ENCODE results near the gene MRPS6.

The MRPS6 gene

GRCh38 chr21:34074283-34075090 lies 1.1 kb downstream of the MRPS6 start:
- H3K4me1 ChIP-seq (ENCODE audit: low read length), result peaks cover 29% of the 10 kb centered on the region
- H3K27me3 ChIP-seq (ENCODE audit: low read depth, low read length), result no peaks in the 10 kb centered on the region
- H3K36me3 ChIP-seq (replicated peaks; ENCODE audit: low read depth, low read length), result peaks cover 25% of the 10 kb centered on the region
- TF ChIP-seq CTCF (IDR thresholded peaks at IDR 0.05; ENCODE audit: low read depth, low read length), result no peak
- TF ChIP-seq EZH2phosphoT487 (IDR thresholded peaks at IDR 0.05; ENCODE audit: low read depth), result no peak
- peaks cover 50% of the 10 kb centered on the region for H3K79me2 ChIP-seq (ENCODE audit: low read length)
- H3K9ac ChIP-seq (ENCODE audit: low read length), result peak overlapping the region; percentile 61
- no peaks in the 10 kb centered on the region for H3K9me3 ChIP-seq (ENCODE audit: insufficient read depth, low read length)
- no peak overlapping the region for H3K27ac ChIP-seq (ENCODE audit: low read length)
- peak overlapping the region; percentile 75 for H3K4me2 ChIP-seq (ENCODE audit: low read length)
- H3K4me3 ChIP-seq (ENCODE audit: low read length), result peak overlapping the region; percentile 85
- no peak overlapping the region for H2AFZ ChIP-seq (ENCODE audit: low read depth, low read length)
- peaks cover 13% of the 10 kb centered on the region for H4K20me1 ChIP-seq (ENCODE audit: insufficient read depth, low read length)

- no peak overlapping the region for H3K27ac ChIP-seq (ENCODE audit: low read length)
Measured at GRCh38 chr21:34075091-34075425, 1.7 kb downstream of the MRPS6 start.

GRCh38 chr21:34075760-34076660 lies 2.6 kb downstream of the MRPS6 start:
- peaks cover 24% of the 10 kb centered on the region for H3K4me1 ChIP-seq (ENCODE audit: low read length)
- H4K20me1 ChIP-seq (ENCODE audit: insufficient read depth, low read length), result peaks cover 16% of the 10 kb centered on the region
- no peak overlapping the region for H3K27ac ChIP-seq (ENCODE audit: low read length)

More at GRCh38 chr21:34075091-34075425, 1.7 kb downstream of the MRPS6 start:
- Histone ChIP-seq H3K36me3 (replicated peaks; ENCODE audit: low read depth, low read length) (peaks cover 25% of the 10 kb centered on the region), H3K4me2 (ENCODE audit: low read length) (peak overlapping the region; percentile 75), H2AFZ (ENCODE audit: low read depth, low read length) (no peak overlapping the region), H3K4me1 (ENCODE audit: low read length) (peaks cover 24% of the 10 kb centered on the region), H3K79me2 (ENCODE audit: low read length) (peaks cover 56% of the 10 kb centered on the region), H3K27me3 (ENCODE audit: low read depth, low read length) (no peaks in the 10 kb centered on the region), H3K9ac (ENCODE audit: low read length) (no peak overlapping the region), H4K20me1 (ENCODE audit: insufficient read depth, low read length) (peaks cover 16% of the 10 kb centered on the region), H3K9me3 (ENCODE audit: insufficient read depth, low read length) (no peaks in the 10 kb centered on the region), H3K4me3 (ENCODE audit: low read length) (peak overlapping the region; percentile 85)
- TF ChIP-seq CTCF (IDR thresholded peaks at IDR 0.05; ENCODE audit: low read depth, low read length), result no peak
- TF ChIP-seq EZH2phosphoT487 (IDR thresholded peaks at IDR 0.05; ENCODE audit: low read depth), result no peak

More at GRCh38 chr21:34075760-34076660, 2.6 kb downstream of the MRPS6 start:
- no peaks in the 10 kb centered on the region for H3K27me3 ChIP-seq (ENCODE audit: low read depth, low read length)
- no peak overlapping the region for H2AFZ ChIP-seq (ENCODE audit: low read depth, low read length)
- H3K36me3 ChIP-seq (replicated peaks; ENCODE audit: low read depth, low read length), result peaks cover 25% of the 10 kb centered on the region
- no peak overlapping the region for H3K4me2 ChIP-seq (ENCODE audit: low read length)
- no peaks in the 10 kb centered on the region for H3K9me3 ChIP-seq (ENCODE audit: insufficient read depth, low read length)
- peaks cover 65% of the 10 kb centered on the region for H3K79me2 ChIP-seq (ENCODE audit: low read length)
- no peak overlapping the region for H3K9ac ChIP-seq (ENCODE audit: low read length)
- H3K4me3 ChIP-seq (ENCODE audit: low read length), result no peak overlapping the region
- TF ChIP-seq EZH2phosphoT487 (IDR thresholded peaks at IDR 0.05; ENCODE audit: low read depth) (no peak), CTCF (IDR thresholded peaks at IDR 0.05; ENCODE audit: low read depth, low read length) (no peak)
